GM21390 (cell line): ENCODE results near the gene HPCAL4.

Source experiments
- ATAC-seq: cut with Tn5 transposase; IDR thresholded peaks from one replicate; pipeline ENCODE4 v1.9.1; 2021; ENCODE audit not compliant: unreplicated experiment

The HPCAL4 gene

DNA sequence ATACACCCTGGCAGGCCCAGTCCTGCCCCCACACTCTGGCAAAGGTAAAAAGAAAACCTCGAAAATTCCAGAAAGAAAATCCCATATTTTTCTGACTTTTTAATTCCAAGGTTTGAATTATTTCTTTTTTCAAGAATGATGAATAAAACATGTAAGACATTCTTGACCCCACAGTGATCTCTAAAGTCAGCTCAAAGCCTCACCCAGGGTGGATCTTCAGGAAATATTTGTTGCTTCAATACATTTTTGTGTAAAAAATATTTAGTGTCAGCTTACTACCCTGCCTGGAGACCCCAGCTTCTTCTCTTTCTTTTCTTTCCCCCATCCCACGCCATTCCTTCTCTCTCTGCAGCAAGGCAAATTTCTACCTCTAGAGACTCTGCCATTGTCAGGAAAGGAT lies 12.3 kb downstream of the HPCAL4 start:
- no peak for ATAC-seq

DNA sequence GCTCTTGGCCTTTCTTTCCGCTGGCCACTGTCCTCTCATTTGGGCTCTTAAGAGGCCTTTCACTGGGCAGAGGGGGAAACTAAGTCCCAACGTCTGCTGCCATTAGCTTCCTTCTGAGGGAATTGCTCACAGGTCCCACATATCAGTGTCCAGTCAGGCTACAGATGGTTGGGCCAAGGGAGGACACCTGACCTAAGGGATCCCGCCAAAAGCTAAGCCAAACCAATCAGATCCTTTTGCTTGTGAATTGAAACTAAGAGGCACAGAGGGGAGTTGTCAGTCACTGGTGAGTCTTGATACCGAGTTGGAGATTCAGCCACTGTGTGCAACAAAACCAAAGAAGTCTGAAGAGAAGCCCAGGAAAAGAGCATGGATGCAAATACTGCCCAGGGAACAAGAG lies 13.6 kb downstream of the HPCAL4 start:
- ATAC-seq = no peak

DNA sequence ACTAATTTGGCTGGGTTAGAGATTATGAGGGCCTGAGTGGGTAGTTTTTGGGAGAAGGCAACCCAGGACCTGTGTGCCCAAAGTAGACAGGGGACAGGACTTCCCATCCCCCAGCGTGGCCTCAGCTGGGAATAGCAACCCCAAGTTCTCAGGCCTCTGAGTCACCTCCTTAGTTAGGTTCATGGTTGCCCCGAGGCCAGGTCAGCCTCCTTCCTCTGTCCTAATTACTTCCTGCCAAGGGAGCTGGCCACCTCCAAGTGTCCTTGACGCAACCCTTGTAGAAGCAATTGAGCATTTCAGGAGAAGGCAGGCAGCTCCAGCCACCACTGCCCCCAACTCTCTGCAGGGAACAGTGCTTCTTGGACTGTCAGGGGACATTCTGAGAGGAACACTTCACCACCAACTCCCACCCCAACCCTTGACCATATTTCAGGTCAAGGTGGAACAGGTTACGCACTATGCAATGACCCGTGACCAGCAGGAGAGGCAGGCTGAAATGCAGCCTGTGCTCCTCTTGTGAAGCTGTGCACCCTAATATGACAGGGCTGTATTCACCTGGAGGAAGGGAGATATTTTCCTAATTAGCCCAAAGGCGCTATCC lies 14.2 kb downstream of the HPCAL4 start:
- no peak for ATAC-seq

DNA sequence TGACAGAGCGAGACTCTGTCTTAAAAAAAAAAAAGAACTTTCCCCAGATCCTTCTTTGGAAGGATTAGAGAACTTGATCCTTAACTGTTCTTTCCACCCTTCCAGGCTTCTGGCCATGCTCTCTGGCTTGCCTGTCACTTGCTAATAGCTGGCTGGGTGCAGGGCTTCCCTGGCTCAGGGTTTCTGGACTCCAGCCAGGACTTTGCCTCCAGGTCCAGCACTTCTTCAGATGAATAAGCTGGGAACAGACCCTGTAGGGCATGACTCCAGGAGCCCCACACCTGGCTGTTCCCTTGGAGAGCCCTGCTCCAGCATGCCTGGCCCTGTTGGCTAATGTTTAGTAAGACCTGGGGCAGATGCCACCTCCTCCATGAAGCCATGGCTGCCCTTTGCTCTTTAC lies 16.0 kb downstream of the HPCAL4 start:
- no peak for ATAC-seq

DNA sequence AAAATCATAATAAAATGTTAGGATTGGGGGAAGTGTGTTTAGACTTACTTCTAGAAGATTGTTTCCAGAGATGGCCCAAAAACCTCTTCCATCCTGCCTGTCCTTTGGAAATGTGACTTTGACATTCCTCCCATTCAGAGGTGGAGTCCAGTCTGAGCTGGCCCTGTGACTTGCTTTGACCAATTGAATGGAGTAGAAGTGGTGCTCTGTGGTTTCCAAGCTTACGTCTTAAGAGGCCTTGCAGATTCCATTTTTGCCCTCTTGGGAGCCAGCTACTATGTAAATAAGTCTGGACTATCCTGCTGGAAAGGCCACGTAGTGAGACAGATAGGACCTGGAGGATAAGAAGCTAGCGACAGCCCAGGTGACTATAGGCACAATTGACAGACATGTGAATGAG lies 18.0 kb downstream of the HPCAL4 start:
- no peak for ATAC-seq

DNA sequence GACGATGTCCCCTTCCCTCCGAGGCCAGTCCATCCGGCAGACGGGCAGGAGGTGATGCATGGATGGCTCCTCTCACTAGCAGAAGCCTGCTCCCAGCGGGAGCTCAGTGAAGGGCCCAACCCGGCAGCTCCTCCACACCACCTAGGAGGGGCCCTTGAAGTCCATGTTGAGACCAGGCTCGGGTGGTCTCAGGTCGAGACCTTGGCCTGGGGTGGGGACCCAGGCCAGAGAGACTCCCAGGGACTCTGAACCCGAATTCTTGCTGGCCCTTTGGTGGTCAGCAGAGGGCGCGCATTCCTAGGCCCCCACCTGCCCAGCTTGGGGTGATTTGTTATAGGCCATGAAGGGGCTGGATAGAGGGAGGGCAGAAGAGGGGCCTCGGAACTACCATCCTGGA lies 18.7 kb downstream of the HPCAL4 start:
- ATAC-seq = no peak

DNA sequence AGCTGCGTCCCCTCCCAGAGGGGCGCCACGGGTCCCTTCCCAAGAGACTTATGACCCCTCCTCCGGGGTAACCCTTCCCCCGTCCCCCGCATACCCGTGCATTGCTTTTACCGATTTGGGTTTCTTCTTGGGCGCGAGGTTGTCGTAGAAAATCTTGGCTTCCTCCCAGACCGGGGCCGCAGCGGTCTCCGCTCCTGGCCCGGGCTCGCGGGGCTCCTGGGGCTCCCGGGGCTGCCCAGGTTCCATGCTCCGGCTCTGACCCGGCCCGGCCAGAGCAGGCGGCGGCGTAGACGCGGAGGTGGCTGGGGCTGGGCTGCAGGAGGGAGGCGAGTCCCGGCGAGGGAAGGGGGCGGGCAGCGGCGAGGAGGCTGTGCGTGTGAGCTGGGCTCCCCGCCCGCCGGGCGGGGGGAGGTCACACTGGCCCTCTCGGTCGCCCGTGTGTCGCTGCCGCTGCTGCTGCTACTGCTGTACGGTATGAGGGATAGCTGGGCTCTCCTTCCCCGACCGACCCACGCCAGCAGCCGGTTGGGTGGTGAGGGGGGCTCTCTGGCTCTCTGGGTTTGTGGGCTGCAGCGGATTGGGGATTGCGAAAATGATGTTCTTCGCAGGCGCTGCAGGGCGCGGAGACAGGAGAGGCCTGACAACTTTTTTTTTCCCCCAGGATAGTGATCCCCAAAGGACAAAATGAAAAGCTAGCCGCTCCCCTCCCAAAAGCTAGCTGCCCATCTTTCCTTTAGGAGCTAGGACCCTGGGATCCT lies 19.3 kb downstream of the HPCAL4 start, which contains the start of gene NT5C1A:
NT5C1A (minus strand) TSS at position 315 of the 758 bp plus-strand sequence; CDS start at position 246, 69 bp downstream.
- no peak for ATAC-seq

DNA sequence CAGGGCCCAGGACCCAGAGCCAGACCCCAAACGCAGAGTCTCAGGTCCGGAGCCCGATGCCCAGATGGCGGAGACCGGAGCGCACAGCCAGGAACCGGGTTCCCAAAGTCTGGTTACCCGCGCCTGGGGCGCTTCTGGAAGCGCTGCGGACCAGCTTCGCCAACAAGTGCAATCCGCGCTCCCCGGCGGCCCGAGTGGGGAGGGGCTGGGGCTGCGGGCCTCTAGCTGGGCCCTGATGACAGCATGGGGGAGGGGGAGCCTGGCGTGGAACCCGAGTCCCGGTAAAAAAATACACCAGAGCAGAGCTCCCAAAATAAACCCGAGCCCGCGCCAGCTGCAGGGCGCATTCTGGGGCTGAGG lies 19.8 kb downstream of the HPCAL4 start:
- no peak for ATAC-seq

DNA sequence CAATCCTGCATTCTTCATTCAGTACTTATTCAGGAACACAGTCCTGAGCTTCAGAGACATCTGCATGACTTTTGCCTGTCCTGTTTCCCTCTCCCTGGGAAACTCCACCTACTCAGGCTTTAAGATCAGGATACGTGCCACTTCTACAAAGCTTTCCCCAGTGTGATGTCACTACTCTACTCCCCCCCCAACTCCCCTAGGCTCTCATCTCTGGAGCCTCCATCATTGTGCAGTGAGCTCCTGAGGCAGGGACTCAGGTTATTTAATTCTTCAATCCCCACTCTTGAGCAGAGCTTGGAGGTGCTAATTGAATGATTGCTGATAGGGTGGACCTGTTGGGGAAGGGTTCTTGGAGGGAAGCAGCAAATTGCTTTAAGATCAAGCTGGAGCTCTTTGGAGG lies 20.5 kb downstream of the HPCAL4 start:
- no peak for ATAC-seq

DNA sequence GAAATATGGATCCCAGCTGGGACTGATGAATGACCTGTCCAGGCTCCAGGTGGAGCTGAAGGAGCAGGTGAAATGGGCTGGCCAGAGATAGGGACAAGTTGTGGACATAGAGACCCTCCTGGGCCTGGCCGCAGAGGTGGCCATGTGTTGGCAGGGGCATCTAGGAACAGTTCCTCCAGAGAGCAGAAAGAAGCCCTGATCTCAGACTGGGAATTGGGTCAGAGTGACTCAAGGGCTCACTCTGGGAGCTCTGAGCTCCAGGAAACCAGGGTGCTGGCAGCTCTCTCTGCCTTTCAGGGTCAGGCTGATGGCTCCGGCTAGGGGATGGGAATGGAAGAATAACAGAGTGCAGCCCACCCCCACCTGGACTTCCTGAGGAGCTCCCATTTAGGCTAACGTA lies 22.3 kb downstream of the HPCAL4 start:
- ATAC-seq = no peak

DNA sequence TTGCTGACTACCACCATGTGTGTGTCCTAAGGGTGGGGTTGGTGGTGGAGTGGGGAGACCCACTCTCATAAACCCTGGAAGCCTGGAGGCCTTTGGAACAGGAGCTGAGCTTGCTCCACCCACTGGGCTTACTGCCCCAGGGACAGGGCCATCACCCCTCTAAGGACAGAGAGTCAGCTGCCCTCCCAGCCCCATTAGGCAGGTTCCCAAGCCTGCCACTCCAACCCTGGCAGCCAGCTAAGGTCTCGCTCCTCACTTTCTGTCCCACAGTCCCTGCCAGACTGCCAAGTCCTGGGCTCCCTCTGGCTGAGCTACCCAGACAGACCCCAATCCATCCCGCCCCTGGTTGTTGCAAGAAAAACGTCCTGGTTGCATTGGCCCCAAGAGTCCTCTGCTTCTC lies 23.1 kb downstream of the HPCAL4 start:
- no peak for ATAC-seq

DNA sequence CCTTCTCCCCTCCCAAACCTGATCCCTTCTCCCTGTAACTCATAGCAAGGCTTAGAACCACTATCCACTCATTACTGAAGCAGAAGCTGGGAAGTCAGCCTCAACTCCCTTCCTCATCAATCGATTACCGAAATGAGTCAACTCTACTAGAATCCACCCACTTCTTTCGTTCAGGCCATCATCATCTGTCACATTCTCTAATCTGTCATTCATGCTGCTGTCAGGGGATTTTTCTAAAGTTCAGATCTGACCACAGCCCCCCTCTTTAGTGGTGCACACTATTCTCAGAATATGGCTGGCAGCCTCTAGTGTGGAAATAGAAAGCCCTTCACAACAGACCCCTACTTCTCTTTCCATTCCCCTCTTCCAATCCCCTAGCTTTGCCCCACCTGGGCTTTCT lies 24.5 kb downstream of the HPCAL4 start:
- peak; percentile 81 for ATAC-seq

DNA sequence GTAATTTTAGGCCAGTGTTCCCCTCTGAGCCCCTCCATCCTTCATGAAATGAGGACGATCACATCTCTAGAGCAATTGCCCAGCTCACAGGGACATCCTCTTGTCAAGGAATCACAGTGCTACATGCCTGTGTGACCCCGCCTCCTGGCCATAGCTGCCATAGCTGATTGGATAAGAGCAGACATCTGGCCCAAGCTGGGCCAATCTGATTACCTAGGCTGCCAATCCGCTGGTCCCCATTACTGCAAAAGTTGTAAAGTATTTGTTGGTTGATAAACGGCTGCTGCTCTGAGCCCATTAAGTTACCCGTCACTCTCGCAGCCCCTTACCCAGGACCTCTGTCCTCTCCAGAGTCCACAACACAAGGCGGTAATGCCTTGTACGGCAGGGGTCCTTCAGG lies 27.7 kb downstream of the HPCAL4 start:
- no peak for ATAC-seq

DNA sequence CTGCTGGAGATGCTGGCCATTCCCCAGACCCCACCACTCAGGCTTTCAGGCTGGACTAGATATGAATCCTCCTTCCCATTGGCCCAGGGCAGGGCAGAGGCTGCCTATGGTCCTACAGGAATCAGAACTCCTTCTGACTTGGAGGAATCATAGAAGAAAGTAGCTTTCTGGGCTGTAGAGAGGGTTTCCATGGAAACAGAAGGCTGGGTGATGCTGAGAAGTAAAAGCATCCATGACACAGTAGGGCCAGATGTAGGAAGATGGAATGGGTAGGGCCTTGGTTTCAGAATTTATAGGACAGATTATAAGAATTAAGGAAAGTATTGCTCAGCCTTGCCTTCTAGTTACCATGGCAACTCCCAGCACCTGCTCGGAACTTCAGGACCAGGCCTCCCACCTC lies 28.4 kb downstream of the HPCAL4 start:
- no peak for ATAC-seq

DNA sequence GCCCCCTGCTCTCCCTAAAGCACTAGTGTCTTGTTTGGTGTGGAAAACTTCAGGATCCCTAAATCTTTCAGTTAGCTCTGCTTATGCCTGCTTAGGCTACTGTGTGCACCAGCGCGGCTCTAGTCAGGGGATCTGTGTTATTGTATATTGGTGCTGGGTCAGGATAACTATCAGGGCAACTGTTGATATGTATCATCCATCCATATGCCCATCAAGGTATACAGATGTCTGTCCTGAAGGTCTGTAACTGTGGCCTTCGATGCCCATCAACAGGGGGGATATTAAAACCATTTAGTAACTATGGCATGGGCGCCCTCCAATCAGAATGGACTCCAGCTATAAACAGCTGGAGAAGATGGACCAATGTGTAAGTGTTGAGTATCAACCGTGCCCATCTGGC lies 31.7 kb downstream of the HPCAL4 start:
- ATAC-seq = no peak

DNA sequence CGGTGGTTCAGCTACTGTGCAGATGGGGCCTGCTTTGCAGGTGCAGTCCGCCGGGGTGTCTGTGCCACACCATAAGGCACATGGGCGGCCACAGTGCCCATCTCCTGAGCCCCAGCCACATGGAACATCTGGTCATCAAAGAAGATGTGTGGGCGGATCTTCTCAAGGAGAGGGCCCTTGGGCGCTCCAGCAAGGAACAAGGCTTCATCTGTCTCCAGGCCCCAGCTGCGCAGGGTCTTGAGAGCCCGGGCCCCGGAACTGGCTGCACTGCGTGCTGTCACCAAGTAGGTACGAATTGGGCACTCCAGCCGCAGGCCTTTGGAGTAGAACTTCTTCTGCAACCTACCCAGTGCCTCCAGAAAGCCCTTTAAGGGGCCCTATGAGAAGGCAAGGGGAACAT lies 32.1 kb downstream of the HPCAL4 start:
- ATAC-seq = no peak

DNA sequence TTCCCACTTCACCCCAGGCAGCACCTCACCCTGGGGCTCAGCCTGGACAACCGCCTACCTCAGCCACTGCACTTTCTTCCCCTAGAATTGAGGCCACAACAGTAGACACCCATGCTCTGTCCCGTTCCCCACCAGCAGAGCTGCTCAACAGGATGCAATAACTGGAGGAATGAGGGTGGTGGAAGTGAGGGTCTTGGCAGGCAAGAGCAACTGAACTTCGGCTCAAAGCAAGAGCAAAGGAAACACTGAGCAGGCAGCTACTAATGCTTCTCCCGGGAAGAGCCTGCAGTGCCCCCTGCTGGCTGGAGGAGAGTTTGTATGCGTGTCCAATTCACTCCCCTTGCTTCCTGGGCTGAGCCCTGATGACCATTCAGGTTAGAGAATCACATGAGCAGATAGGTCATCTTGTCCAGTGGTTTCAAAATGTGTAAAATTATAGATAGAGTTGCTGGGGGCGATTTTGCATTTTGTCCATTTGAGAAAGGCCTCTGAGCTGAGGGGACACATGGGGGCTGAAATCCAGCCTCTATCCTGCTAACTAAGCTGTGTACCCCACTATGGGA lies 33.2 kb downstream of the HPCAL4 start:
- no peak for ATAC-seq

DNA sequence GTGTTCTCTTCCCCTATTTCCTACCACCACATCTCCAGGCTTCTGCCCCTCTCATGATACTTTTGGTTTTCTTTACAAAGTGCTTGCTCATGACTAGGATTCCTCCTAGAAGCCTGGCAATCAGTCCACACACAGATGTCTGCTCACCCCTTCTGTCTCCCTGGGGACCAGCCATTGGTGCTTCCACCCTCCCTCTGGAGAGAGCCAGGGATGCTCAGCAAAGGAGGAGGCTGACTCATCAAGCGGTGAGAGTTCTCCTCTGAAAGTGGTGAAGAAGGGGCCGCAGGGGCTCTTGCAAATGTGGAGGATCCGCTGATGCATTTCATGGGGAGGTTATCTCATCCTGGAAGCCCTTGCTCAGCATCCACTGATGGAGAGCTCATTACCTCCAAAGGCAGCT lies 33.8 kb downstream of the HPCAL4 start:
- no peak for ATAC-seq

DNA sequence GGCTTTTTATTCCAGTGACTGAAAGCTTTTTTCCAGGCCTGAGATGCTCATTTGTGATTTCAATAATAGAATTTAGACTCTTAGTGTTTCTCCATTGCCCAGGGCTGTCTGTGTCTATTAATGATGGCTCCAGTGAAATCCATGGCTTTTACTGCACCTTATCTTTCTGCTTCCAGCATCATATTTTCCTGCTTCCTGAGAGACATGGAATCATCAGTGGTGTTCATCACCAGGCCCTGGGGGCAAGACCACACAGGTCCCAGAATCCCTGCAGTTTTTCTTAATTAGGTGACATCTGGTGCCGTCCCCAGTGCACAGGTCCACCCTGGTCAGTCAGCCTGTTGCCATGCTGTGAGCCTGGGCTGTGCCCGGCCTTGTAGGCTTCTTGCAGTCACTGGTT lies 34.8 kb downstream of the HPCAL4 start:
- no peak for ATAC-seq

DNA sequence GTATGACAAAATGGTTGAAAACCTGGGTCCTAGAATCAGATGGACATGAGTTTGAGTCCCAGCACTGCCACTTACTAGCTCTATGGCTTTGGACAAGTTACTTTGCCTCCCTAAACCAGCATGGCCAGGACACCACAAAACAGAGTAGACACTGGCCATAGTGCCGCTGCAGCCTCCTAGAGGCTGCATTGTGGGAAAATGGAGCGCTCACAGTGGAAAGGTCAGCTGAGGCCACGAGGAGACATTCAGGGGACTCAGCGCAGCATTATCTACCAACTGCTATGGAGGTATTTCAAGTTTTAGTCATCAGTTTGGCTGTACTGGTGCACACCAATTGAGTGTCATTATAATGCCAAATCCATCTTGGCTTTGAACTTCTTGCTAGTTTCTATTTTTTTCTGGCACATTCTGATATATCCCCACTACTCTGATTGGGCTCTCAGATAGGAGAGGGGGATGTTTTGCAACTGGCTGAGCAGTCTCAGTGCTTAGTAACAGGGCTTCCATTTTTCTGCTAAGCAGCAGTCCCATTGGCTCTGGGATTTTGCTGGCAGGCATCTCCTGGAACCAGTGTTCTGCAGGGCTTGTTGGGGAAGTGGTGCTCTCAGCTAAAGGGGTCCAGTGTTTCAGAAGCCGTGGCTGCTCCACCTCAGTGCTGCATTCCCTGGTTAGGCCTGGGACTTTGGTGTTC lies 35.5 kb downstream of the HPCAL4 start:
- ATAC-seq = no peak

DNA sequence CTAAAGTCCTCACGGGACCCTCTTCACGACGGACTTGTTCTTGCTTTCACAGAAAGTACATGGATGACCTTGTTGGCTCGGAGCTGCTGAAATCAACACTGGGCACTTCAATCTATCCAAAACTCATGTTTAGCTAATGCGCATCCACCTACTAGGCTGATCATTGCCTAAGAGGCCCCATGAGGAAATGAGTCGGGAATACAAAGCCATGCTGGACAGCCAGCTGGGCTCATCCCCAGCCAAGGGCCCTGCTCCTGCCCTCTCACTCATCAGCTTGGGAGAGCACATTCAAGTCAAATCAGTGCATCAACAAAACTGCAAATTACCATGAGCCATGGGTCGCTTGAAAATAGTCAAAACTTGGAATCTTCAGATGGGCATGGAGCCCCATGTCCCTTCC lies 36.9 kb downstream of the HPCAL4 start:
- ATAC-seq = no peak

DNA sequence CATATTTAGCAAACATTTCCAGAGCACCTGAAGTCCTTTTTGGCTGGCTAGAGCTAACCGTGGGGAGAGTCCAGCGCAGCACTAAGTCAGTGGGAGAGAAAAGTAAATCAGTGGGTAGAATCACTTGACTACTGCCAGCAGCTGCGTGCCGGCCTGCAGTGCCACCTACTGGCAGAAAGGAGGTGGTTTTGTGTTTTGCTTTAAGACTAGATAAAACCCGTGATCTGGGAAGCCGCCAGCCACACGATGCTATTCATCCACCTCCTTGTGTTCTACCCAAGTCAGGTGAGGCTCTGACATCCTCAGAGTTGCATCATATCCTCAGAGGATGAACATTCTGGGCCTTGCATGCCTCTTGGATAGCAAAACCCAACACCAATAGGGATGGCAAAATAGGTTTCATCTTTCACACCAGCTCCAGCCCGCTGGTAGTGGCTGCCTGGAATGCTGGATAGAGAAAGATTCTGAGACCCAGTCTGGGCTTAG lies 37.6 kb downstream of the HPCAL4 start:
- ATAC-seq = no peak
